ENCODE results near the gene POGZ. TPM values are rescaled to one million over a fixed set of nuclear protein-coding genes. Genes with fewer than 3 reads are reported as not detected.
"Not testable (repeated sequence)": the region's sequence is repeated elsewhere in the genome, so short reads cannot be mapped to it uniquely, and the experiment has no call there.

POGZ gene
- total RNA-seq, 1 donor from 2014 or later = 36.4 TPM

GRCh38 chr1:151443846-151444782 lies 15.2 kb downstream of the POGZ start:
- DNase-seq (ENCODE audit: low read depth) = peak; percentile 73
- peak; percentile 78 for TF ChIP-seq CTCF (IDR thresholded peaks at IDR 0.05; ENCODE audit: insufficient read depth, low read length, poor library complexity, severe bottlenecking)

GRCh38 chr1:151437396-151437795 lies 21.9 kb downstream of the POGZ start:
- H3K36me3 ChIP-seq (ENCODE audit: control insufficient read depth, insufficient read depth, low read length); DNase-seq (ENCODE audit: low read depth); H3K4me3 ChIP-seq (ENCODE audit: low read depth, low read length); H3K27me3 ChIP-seq (ENCODE audit: control insufficient read depth, insufficient read depth, low read length): not testable (repeated sequence)

More at GRCh38 chr1:151443846-151444782, 15.2 kb downstream of the POGZ start:
- no peaks in the 10 kb centered on the region for H3K36me3 ChIP-seq (ENCODE audit: control insufficient read depth, insufficient read depth, low read length)
- H3K27me3 ChIP-seq (ENCODE audit: control insufficient read depth, insufficient read depth, low read length) = no peaks in the 10 kb centered on the region
- no peak overlapping the region for H3K4me3 ChIP-seq (ENCODE audit: low read depth, low read length)

GRCh38 chr1:151436985-151437384 lies 22.3 kb downstream of the POGZ start:
- no peaks in the 10 kb centered on the region for H3K27me3 ChIP-seq (ENCODE audit: control insufficient read depth, insufficient read depth, low read length)
- H3K4me3 ChIP-seq (ENCODE audit: low read depth, low read length) = no peak overlapping the region
- DNase-seq (ENCODE audit: low read depth) = no peak
- no peak for TF ChIP-seq CTCF (IDR thresholded peaks at IDR 0.05; ENCODE audit: insufficient read depth, low read length, poor library complexity, severe bottlenecking)
- no peaks in the 10 kb centered on the region for H3K36me3 ChIP-seq (ENCODE audit: control insufficient read depth, insufficient read depth, low read length)

GRCh38 chr1:151435174-151435573 lies 24.1 kb downstream of the POGZ start:
- DNase-seq (ENCODE audit: low read depth) = no peak
- H3K36me3 ChIP-seq (ENCODE audit: control insufficient read depth, insufficient read depth, low read length) = no peaks in the 10 kb centered on the region
- no peak for TF ChIP-seq CTCF (IDR thresholded peaks at IDR 0.05; ENCODE audit: insufficient read depth, low read length, poor library complexity, severe bottlenecking)
- H3K4me3 ChIP-seq (ENCODE audit: low read depth, low read length) = no peak overlapping the region
- H3K27me3 ChIP-seq (ENCODE audit: control insufficient read depth, insufficient read depth, low read length) = no peaks in the 10 kb centered on the region

- not testable (repeated sequence) for H3K4me3 ChIP-seq (ENCODE audit: low read depth, low read length); DNase-seq (ENCODE audit: low read depth); H3K27me3 ChIP-seq (ENCODE audit: control insufficient read depth, insufficient read depth, low read length); H3K36me3 ChIP-seq (ENCODE audit: control insufficient read depth, insufficient read depth, low read length)
These were observed 25.5 kb downstream of the POGZ start for GRCh38 chr1:151433827-151434226.

- Histone ChIP-seq H3K4me3 (ENCODE audit: low read depth, low read length) (no peak overlapping the region), H3K27me3 (ENCODE audit: control insufficient read depth, insufficient read depth, low read length) (no peaks in the 10 kb centered on the region), H3K36me3 (ENCODE audit: control insufficient read depth, insufficient read depth, low read length) (peaks cover 1% of the 10 kb centered on the region)
- no peak for DNase-seq (ENCODE audit: low read depth)
- TF ChIP-seq CTCF (IDR thresholded peaks at IDR 0.05; ENCODE audit: insufficient read depth, low read length, poor library complexity, severe bottlenecking) = no peak
These were observed 31.2 kb downstream of the POGZ start for GRCh38 chr1:151428068-151428467.

GRCh38 chr1:151425103-151425502 lies 34.2 kb downstream of the POGZ start:
- TF ChIP-seq CTCF (IDR thresholded peaks at IDR 0.05; ENCODE audit: insufficient read depth, low read length, poor library complexity, severe bottlenecking) = no peak

More at GRCh38 chr1:151425103-151425502, 34.2 kb downstream of the POGZ start:
- no peaks in the 10 kb centered on the region for H3K27me3 ChIP-seq (ENCODE audit: control insufficient read depth, insufficient read depth, low read length)
- H3K36me3 ChIP-seq (ENCODE audit: control insufficient read depth, insufficient read depth, low read length) = peaks cover 1% of the 10 kb centered on the region
- no peak overlapping the region for H3K4me3 ChIP-seq (ENCODE audit: low read depth, low read length)
- DNase-seq (ENCODE audit: low read depth) = no peak
